HFFc6 (cell line): Measurements from ENCODE around the gene CRYBB2. TPM values are rescaled to one million over a fixed set of nuclear protein-coding genes. Genes with fewer than 3 reads are reported as not detected.

ENCODE experiments used
- DNase-seq: peaks from one replicate; pipeline ENCODE4 v3.0.0-alpha.2; 2018
- H3K27ac Mint-ChIP-seq: 2 replicates; pipeline ENCODE4 v1.8.0; 2020; ENCODE audit warnings: mild to moderate bottlenecking, mixed read lengths
- H3K27me3 Mint-ChIP-seq: 2 replicates; pipeline ENCODE4 v1.8.0; 2021; ENCODE audit warnings: mild to moderate bottlenecking, moderate library complexity, mixed read lengths; ENCODE audit not compliant: insufficient read depth
- H3K36me3 Mint-ChIP-seq: 2 replicates; pipeline ENCODE4 v1.8.0; 2021; ENCODE audit warnings: low read depth, mixed read lengths
- H3K4me1 Mint-ChIP-seq: 2 replicates; pipeline ENCODE4 v1.8.0; 2020; ENCODE audit warnings: low read depth, mixed read lengths
- H3K4me3 Mint-ChIP-seq: 2 replicates; pipeline ENCODE4 v1.8.0; 2020; ENCODE audit warnings: mild to moderate bottlenecking, moderate library complexity, mixed read lengths
- H3K9me3 Mint-ChIP-seq: 2 replicates; pipeline ENCODE4 v1.8.0; 2020; ENCODE audit warnings: mild to moderate bottlenecking, mixed read lengths
- CTCF ChIP-seq: fragments of 200-600 bp; sonication (generic); IDR thresholded peaks from 2 replicates; pipeline ENCODE4 v1.5.0; 2021; ENCODE audit warnings: antibody characterized with exemption, mild to moderate bottlenecking
- total RNA-seq, 6 experiments: library from RNA; stranded (reverse); fragmentation: NEBNext Ultra II Directional; extraction: Animal tissue kit (Norgen Biotek cat#: 25700); gene quantifications; 2 replicates in 1 of 6; 3 replicates in 5 of 6; pipeline ENCODE4 v1.2.3, GENCODE V29; 2021

The CRYBB2 gene
- total RNA-seq, 6 experiments from 2014 or later = 0.28 to 0.51 (median 0.39) TPM; not detected in 2

- H3K27ac Mint-ChIP-seq = no peak overlapping the region; the same call in 1 of the 2 replicates
- TF ChIP-seq CTCF = no peak
- no peaks in the 10 kb centered on the region for H3K36me3 Mint-ChIP-seq
- peaks cover 26% of the 10 kb centered on the region for H3K9me3 Mint-ChIP-seq
- no peaks in the 10 kb centered on the region for H3K4me1 Mint-ChIP-seq
- H3K4me3 Mint-ChIP-seq = no peak overlapping the region
- DNase-seq = no peak
- peaks cover 4% of the 10 kb centered on the region; the same call in 1 of the 2 replicates for H3K27me3 Mint-ChIP-seq
Measured at GRCh38 chr22:25212337-25212736, 7.1 kb upstream of the CRYBB2 start.

DNA sequence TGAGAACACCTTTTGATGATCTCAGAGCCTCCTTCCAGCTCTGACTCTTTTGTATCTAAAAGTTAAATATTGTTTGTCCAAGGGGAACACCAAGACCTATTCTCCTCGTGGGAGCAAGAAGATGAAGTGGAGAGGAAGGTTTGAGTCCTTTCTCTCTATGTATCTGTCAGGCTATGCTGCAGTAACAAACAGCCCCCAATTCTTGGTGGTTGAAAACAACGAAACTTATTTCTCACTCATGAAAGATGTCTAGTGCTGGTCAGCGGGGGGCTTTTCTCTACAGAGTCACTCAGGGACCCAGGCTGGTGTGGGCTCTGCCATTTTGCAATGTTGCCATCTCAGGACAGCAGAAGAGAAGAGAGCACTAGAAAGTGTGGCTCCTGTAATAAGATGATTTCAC, 6.2 kb upstream of the CRYBB2 start:
- Mint-ChIP-seq H3K9me3 (peaks cover 25% of the 10 kb centered on the region), H3K4me3 (no peak overlapping the region), H3K27ac (no peak overlapping the region), H3K4me1 (no peaks in the 10 kb centered on the region), H3K27me3 (peaks cover 3% of the 10 kb centered on the region; the same call in 1 of the 2 replicates), H3K36me3 (no peaks in the 10 kb centered on the region)
- no peak for DNase-seq
- no peak for TF ChIP-seq CTCF

- Mint-ChIP-seq H3K9me3 (peaks cover 25% of the 10 kb centered on the region), H3K4me3 (no peak overlapping the region), H3K27me3 (peaks cover 6% of the 10 kb centered on the region; the same call in 1 of the 2 replicates), H3K4me1 (no peaks in the 10 kb centered on the region), H3K36me3 (no peaks in the 10 kb centered on the region), H3K27ac (no peak overlapping the region)
- TF ChIP-seq CTCF = no peak
- DNase-seq = no peak
Measured at GRCh38 chr22:25216230-25216629, 3.2 kb upstream of the CRYBB2 start.

DNA sequence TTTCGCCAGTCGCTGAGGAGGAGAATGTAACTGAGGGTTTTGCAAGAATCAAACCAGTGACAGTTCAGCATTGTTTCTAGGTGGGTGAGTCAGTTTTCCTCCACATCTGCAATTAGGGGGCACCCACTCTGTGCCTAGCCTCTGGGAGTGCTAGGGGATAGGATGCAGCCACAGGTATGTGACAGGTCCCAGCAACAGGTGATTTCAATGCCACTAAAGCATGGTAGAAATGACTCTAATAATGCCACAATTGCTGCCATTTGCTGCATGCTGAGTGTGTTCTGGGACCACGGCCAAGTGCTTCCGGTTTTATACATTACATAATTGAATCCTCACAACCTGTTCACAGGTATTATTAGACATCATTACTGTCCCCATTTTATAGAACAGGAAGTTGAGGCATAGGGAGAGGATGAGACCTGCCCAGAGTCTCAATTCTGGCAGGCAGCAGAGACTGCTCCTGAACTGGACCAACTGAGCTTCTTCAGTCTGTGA, 556 bp downstream of the CRYBB2 start:
- H3K36me3 Mint-ChIP-seq = no peaks in the 10 kb centered on the region
- peaks cover 15% of the 10 kb centered on the region for H3K9me3 Mint-ChIP-seq
- H3K4me1 Mint-ChIP-seq = no peaks in the 10 kb centered on the region
- H3K27ac Mint-ChIP-seq = no peak overlapping the region
- H3K27me3 Mint-ChIP-seq = peaks cover 12% of the 10 kb centered on the region
- H3K4me3 Mint-ChIP-seq = no peak overlapping the region
- no peak for TF ChIP-seq CTCF
- no peak for DNase-seq

DNA sequence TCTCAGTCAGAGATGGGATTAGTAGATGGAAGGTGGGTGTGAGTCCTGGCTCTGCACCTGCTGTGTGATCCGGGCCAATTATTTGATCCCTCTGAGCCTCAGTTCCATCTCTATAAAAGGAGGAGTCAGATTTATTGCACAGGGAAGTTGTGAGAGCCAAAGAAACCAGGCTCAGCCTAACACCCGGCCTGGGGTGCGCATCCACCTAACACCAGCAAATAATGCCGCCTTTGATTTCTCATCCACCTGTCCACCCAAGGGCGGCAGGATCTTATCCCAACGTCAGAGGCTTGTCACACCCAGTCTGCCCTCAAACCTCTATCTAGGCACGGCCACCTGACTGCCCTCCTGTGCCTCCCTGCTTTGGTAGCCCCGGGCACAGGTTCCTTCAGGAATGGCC, 2.4 kb downstream of the CRYBB2 start:
- Mint-ChIP-seq H3K4me1 (no peaks in the 10 kb centered on the region), H3K36me3 (no peaks in the 10 kb centered on the region), H3K9me3 (peaks cover 5% of the 10 kb centered on the region; the same call in 1 of the 2 replicates), H3K4me3 (no peak overlapping the region), H3K27ac (no peak overlapping the region), H3K27me3 (peaks cover 13% of the 10 kb centered on the region)
- no peak for DNase-seq
- no peak for TF ChIP-seq CTCF
